Measurements from ENCODE around the gene SPON1.

The SPON1 gene

DNA sequence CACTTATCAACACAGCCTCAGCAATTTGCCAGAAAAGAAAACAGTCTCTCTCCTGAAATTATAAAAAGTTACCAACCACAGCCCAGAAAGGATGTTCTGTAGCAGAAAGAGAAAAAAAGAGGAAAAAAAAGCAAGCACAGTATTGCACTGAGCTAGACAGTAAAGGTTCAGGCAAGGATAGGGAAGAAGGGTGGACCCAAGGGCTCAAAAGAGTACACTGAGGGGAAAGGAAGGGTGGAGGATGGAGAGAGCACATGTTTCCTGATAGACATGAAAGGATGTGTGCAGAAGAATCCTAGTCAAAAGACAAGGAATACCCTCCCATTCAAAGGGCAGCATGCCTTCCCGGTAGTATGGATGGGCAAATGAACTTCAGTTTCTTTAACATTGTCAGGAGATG, 337.4 kb downstream of the SPON1 start:
- no peak for FAIRE-seq

DNA sequence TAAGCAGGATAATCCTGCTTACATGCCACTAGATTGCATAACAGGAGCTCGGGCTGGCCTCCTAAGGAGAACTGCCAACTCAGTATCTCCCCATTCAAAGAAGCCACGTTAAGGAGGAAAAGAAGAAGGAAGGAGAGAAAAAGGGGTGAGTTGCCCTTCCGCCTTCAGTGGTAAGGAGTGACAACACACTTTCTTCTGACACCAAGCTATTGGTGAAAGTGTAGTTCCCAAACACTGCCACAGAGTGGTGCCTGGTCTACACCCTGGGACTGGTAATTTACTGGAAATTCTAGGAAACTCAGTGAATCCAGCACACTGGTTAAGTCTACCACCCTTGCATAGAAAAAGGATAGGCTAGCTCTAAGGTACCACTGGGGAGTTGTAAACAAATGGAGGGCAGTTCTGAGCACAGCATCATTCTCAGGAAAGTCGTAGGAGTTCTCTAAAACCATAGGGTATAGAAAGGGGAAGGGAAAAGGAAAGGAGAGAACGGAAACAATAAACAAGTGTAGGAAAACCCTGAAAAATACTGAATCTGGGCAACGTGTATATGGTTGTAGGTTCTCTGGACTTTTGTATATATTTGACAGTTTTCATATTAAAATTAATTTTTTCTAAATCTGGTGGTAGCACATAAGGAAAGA, 338.3 kb downstream of the SPON1 start:
- FAIRE-seq = peak; percentile 60

DNA sequence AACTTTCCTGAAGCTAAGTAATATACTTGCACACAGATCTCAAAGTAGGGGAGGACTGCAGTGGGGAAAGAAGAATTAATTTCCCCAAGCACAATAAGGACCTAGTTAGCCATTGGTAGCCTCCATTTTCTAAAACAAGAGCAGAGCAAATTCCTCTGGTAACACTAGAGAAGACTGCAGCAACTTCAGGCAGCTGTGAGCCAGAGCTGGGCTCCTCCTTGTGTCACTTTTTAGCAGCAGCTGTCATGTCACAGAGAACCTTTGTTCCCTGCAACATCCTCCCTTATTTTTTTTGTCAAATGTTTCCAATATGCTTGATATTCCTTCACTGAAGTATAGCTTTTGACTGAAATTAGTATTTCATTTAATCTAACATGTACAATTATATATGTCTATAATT, 342.1 kb downstream of the SPON1 start:
- FAIRE-seq = no peak

DNA sequence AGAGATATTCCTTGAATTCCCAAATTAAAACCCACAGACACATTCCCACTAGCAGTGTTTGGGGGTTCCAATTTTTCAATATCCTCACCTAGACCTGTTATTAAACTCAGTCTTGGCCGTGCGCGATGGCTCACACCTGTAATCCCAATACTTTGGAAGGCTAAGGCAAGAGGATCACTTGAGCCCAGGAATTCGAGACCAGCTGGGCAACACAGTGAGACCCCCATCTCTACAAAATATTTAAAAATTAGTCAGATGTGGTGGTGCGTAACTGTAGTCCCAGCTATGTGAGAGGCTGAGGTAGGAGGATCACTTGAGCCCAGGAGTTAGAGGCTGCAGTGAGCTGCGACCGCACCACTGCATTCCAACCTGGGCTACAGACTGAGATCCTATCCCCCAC, 343.1 kb downstream of the SPON1 start:
- FAIRE-seq = no peak

- no peak for FAIRE-seq
Observed at GRCh38 chr11:14306481-14306880, 344.0 kb downstream of the SPON1 start.

DNA sequence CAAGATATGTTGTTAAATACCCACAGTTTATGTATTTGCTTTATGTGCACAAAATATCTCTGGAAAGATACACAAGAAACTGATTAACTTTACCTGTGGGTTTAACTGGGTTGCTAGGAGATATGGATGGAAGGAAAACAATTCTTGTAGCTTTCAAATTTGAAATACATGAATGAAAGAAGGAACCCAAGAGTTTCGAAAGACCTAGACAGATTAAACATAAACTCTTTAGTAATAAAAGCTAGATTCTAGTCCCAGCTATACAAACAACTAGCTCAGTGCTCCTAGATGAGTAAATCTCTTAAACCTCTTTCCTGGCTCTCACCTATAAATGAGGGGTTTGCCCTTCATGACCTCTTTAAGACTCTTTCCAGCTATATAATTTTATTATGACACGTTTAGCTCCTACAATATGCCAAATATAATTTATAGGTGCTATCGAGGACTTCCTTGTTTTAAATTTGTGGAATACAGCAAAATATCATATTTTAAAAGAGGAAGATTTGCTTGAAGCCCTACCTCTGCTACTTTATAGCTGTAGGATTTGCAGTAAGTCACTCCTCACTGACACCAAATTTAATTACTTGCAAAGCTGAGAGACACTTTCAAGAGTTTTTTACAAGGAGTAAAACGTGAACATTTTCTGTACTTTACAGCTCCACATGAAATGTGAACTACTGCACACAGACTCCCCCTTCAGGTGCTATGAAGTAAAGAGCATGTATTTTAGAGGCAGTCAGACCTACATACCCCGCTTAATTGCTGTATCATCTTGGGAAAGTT, 345.8 kb downstream of the SPON1 start:
- peak; percentile 29 for FAIRE-seq

DNA sequence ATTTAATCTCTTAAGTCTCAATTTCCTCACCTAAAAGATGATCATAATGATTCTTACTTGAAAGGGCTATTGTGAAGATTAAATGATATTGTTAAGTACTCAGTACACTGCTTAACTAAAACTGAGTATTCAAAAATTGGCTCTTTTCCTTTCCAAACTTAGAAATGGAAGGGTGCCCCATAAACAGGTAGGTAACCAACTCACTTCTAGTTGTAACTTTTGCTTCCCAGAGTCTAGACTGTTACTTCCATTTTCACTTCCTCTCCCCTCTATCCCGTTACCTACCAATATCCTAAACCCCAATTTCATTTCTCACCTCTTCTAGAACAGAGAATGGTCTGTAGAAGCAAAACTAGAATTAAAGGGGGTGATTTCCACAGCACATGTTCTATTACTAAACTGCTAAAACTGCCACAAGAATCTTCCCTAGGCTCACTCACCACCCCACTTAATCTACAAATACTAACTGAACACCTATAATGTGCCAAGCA, 346.4 kb downstream of the SPON1 start:
- FAIRE-seq = no peak

DNA sequence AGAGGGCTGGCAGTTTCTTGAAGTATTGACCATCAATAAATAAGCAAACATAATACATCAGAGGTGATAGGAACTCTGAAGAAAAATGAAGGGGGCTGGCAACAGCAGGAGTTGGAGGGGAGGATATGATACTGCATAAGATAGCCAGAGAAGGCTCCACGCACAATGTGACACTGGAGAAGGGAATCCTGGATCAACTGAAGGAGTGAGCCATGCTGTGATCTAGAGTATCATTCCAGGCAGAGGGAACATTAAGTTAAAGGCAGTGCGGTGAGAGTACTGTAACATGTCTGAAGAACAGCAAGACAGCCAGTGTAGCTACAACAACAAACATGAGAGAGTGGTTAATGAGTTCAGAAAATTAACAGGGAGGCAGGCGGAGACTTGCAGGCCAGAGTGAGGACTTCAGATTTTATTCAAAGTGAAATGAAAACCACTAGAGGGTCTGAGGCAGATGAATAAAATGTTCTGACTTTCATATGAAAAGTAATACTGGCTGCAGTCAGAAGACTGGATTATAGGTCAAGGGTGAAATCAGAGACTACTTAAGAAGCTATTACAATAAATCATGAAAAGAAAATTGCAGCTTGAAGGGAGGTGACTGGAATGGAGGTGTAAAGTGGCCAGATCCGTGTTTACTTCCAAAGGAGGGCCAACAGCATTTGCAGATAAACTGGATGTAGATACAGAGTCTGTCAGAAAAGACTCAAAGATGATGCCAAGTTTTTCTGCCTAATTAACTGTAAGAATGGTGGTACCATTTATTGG, 347.1 kb downstream of the SPON1 start:
- no peak for FAIRE-seq

- FAIRE-seq = no peak
Observed at GRCh38 chr11:14310679-14311078, 348.2 kb downstream of the SPON1 start.

GRCh38 chr11:14312736-14313438, 350.4 kb downstream of the SPON1 start:
- no peak for FAIRE-seq

- FAIRE-seq = no peak
Observed at GRCh38 chr11:14314127-14314526, 351.6 kb downstream of the SPON1 start.

GRCh38 chr11:14315130-14315529, 352.6 kb downstream of the SPON1 start:
- no peak for FAIRE-seq

Data from A204.1 (cell line).